Mammary epithelial cell (primary cell): Measurements from ENCODE around the gene C5orf58.

ENCODE experiments used
- CTCF ChIP-seq, 2 donors: IDR thresholded peaks in 1 of 2; conservative IDR thresholded peaks in 1 of 2; 2 replicates each; pipeline ENCODE4 v1.5.1; 2011 to 2012; ENCODE audit warnings: inconsistent platforms in 2 of 2, low read length in 2 of 2, mild to moderate bottlenecking in 2 of 2, control low read depth in 1 of 2, low read depth in 1 of 2; ENCODE audit not compliant: insufficient read depth in 1 of 2; ENCODE audit errors: extremely low read depth in 1 of 2
- EZH2 ChIP-seq: IDR thresholded peaks from 2 replicates; pipeline ENCODE4 v1.6.1; 2012; ENCODE audit warnings: low read length, inconsistent platforms, borderline replicate concordance

DNA sequence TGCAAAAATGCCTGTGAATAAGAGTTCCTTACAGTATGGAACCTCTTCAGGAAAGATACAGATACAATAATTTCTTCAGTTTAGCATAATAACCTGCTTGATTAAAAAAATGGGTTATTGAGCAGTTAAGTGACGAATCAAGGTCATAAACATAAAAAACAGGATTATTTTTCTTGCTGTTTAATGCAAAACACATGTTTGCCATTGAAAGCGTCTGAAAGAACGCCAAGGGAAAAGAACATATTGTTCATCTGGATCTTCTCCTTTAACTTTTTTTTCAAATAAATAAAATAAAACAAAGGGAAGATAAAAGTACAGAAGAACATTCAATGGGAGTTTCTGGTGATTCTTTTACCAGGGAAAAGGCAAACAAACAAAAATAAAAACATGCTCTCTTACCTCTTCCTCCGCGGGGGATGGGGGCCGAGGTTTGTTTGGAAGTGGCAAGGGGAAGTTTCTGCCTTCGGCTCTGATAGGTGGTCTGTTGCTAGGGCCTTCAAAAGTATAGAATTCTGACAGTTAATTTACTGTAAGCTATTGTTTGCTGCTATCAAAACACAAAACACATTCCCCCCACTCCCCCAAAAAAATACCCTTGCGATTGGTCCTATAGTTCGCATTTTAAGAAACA, 20.1 kb downstream of the C5orf58 start:
- TF ChIP-seq CTCF (conservative IDR thresholded peaks at IDR 0.05 in 1 of 2, IDR thresholded peaks at IDR 0.05 in 1 of 2; ENCODE audit: extremely low read depth in 1 of 2, insufficient read depth in 1 of 2, low read depth in 1 of 2, low read length in 2 of 2) (no peak), EZH2 (no peak)
